B cell (primary cell): ENCODE measurements around the gene PRSS36.

Source experiments
- CTCF ChIP-seq: fragments of 200-600 bp; IDR thresholded peaks from one replicate; pipeline ENCODE4 v1.8.0; 2022; ENCODE audit warnings: antibody characterized with exemption, mild to moderate bottlenecking
- EZH2 ChIP-seq: IDR thresholded peaks from 2 replicates; pipeline ENCODE4 v1.6.1; 2012; ENCODE audit warnings: borderline replicate concordance, low read depth, mild to moderate bottlenecking, moderate library complexity, low read length; ENCODE audit not compliant: insufficient read depth, poor library complexity, severe bottlenecking

- TF ChIP-seq CTCF (no peak), EZH2 (no peak)
These were observed 40.2 kb downstream of the PRSS36 start for GRCh38 chr16:31109622-31110021.
